GM23338 (cell line): ENCODE data around the gene NEDD4. TPM values are rescaled to one million over a fixed set of nuclear protein-coding genes. Genes with fewer than 3 reads are reported as not detected.

ENCODE experiments used
- ATAC-seq: fragments of 200-7000 bp; cut with Tn5 transposase; 3 replicates; pipeline ENCODE4 v1.9.1; 2020
- DNase-seq: peaks from one replicate; pipeline ENCODE4 v3.0.0-alpha.2; 2015; ENCODE audit warnings: low spot score
- H2AFZ ChIP-seq: fragments of 200-600 bp; sonication (generic); 2 replicates; pipeline ENCODE4 v1.8.0; 2016; ENCODE audit warnings: antibody characterized with exemption, mild to moderate bottlenecking, moderate library complexity
- H3F3A ChIP-seq: fragments of 200-600 bp; sonication (generic); replicated peaks from 2 replicates; pipeline ENCODE4 v1.8.0; 2017; ENCODE audit warnings: antibody characterized with exemption, mixed run types, low read depth
- H3K27ac ChIP-seq: fragments of 200-600 bp; sonication (generic); 2 replicates; pipeline ENCODE4 v1.6.1; 2016; ENCODE audit warnings: low read depth
- H3K27me3 ChIP-seq: fragments of 200-600 bp; sonication (generic); 2 replicates; pipeline ENCODE4 v1.8.0; 2016; ENCODE audit warnings: mild to moderate bottlenecking, mixed run types, moderate library complexity; ENCODE audit not compliant: insufficient read depth
- H3K36me3 ChIP-seq: fragments of 200-600 bp; sonication (generic); 2 replicates; pipeline ENCODE4 v1.8.0; 2016; ENCODE audit warnings: mild to moderate bottlenecking; ENCODE audit not compliant: insufficient read depth
- H3K4me1 ChIP-seq: fragments of 200-600 bp; sonication (generic); 2 replicates; pipeline ENCODE4 v1.8.0; 2016; ENCODE audit warnings: mild to moderate bottlenecking, moderate library complexity; ENCODE audit not compliant: insufficient read depth
- H3K4me2 ChIP-seq: fragments of 200-600 bp; sonication (generic); 2 replicates; pipeline ENCODE4 v1.7.1; 2017; ENCODE audit warnings: mixed run types
- H3K4me3 ChIP-seq: fragments of 200-600 bp; sonication (generic); 2 replicates; pipeline ENCODE4 v1.6.1; 2016; ENCODE audit warnings: mixed run types
- H3K79me2 ChIP-seq: fragments of 200-600 bp; sonication (generic); replicated peaks from 2 replicates; pipeline ENCODE4 v1.8.0; 2017; ENCODE audit warnings: mild to moderate bottlenecking; ENCODE audit not compliant: insufficient read depth
- H3K9me2 ChIP-seq: fragments of 200-600 bp; sonication (generic); 2 replicates; pipeline ENCODE4 v1.8.0; 2017; ENCODE audit not compliant: insufficient read depth
- H4K20me1 ChIP-seq: fragments of 200-600 bp; sonication (generic); replicated peaks from 2 replicates; pipeline ENCODE4 v1.8.0; 2017; ENCODE audit warnings: mild to moderate bottlenecking; ENCODE audit not compliant: insufficient read depth
- H3K27ac Mint-ChIP-seq: 2 replicates; pipeline ENCODE4 v1.8.0; 2020; ENCODE audit warnings: inconsistent platforms, mild to moderate bottlenecking, moderate library complexity, mixed read lengths
- H3K27me3 Mint-ChIP-seq: 3 replicates; pipeline ENCODE4 v1.8.0; 2022; ENCODE audit warnings: low read depth, mild to moderate bottlenecking, moderate library complexity, mixed read lengths, inconsistent platforms; ENCODE audit not compliant: insufficient read depth, poor library complexity
- H3K36me3 Mint-ChIP-seq: 3 replicates; pipeline ENCODE4 v1.8.0; 2021; ENCODE audit warnings: low read depth, mild to moderate bottlenecking, inconsistent platforms, moderate library complexity, mixed read lengths
- H3K4me1 Mint-ChIP-seq: 3 replicates; pipeline ENCODE4 v1.8.0; 2020; ENCODE audit warnings: mild to moderate bottlenecking, inconsistent platforms, mixed read lengths
- H3K4me3 Mint-ChIP-seq: 3 replicates; pipeline ENCODE4 v1.8.0; 2021; ENCODE audit warnings: moderate library complexity, mild to moderate bottlenecking, inconsistent platforms, mixed read lengths
- H3K9me3 Mint-ChIP-seq: 3 replicates; pipeline ENCODE4 v1.8.0; 2020; ENCODE audit warnings: moderate library complexity, mild to moderate bottlenecking, inconsistent platforms, mixed read lengths
- CREB1 ChIP-seq: fragments of 250-450 bp; sonication (Bioruptor Pico); IDR thresholded peaks from 2 replicates; pipeline ENCODE4 v1.5.0; 2020; ENCODE audit warnings: low read depth, mild to moderate bottlenecking, moderate library complexity
- EZH2 ChIP-seq: fragments of 200-600 bp; sonication (generic); IDR thresholded peaks from one replicate; pipeline ENCODE4 v1.8.0; 2017; ENCODE audit warnings: antibody characterized with exemption, mild to moderate bottlenecking, low read depth; ENCODE audit not compliant: unreplicated experiment
- EZH2phosphoT487 ChIP-seq: fragments of 200-600 bp; sonication (generic); IDR thresholded peaks from one replicate; pipeline ENCODE4 v1.8.1; 2018; ENCODE audit warnings: antibody characterized with exemption; ENCODE audit not compliant: unreplicated experiment
- NANOG ChIP-seq: IDR thresholded peaks from 2 replicates; pipeline ENCODE4 v1.6.1; 2016; ENCODE audit warnings: antibody characterized with exemption, borderline replicate concordance
- POLR2AphosphoS5 ChIP-seq: IDR thresholded peaks from 2 replicates; pipeline ENCODE4 v1.6.1; 2016; ENCODE audit warnings: antibody characterized with exemption, low read depth
- ZNF114 ChIP-seq: fragments of 250-450 bp; sonication (Bioruptor Pico); IDR thresholded peaks from 2 replicates; pipeline ENCODE4 v1.5.0; 2020; ENCODE audit warnings: mild to moderate bottlenecking, moderate library complexity
- ZNF331 ChIP-seq: fragments of 250-450 bp; sonication (Bioruptor Pico); IDR thresholded peaks from 2 replicates; pipeline ENCODE4 v1.5.0; 2020; ENCODE audit warnings: low read depth, mild to moderate bottlenecking, moderate library complexity
- polyA plus RNA-seq: library from polyadenylated mRNA; unstranded; fragments of >200 nt; fragmentation: Nextera tagmentation; extraction: Ambion mirVana; gene quantifications from 2 replicates; pipeline ENCODE4 v1.2.1, GENCODE V29; 2016
- total RNA-seq: library from RNA; depleted of rRNA; stranded (reverse); fragments of >200 nt; shearing (Covaris generic); gene quantifications from 2 replicates; pipeline ENCODE4 v1.2.3, GENCODE V29; 2014
- TF ChIP-seq, protein P1 (sequence below), 2 experiments: fragments of 200-600 bp in 1 of 2; sonication (generic) in 1 of 2; conservative IDR thresholded peaks; 2 replicates each; pipeline versions ENCODE4 v1.5.1 to v1.6.1; 2016 to 2017; ENCODE audit warnings: antibody characterized with exemption in 2 of 2, low read depth in 2 of 2, mild to moderate bottlenecking in 2 of 2, moderate library complexity in 1 of 2
- TF ChIP-seq, protein P2 (sequence below): IDR thresholded peaks from 2 replicates; pipeline ENCODE4 v1.6.1; 2016; ENCODE audit warnings: antibody characterized with exemption
- TF ChIP-seq, protein P3 (sequence below): IDR thresholded peaks from one replicate; pipeline ENCODE4 v1.6.1; 2018; ENCODE audit warnings: antibody characterized with exemption; ENCODE audit not compliant: unreplicated experiment

The NEDD4 gene
- total and polyA plus RNA-seq, 2 experiments from 2014 or later, result 2.1 to 7.2 TPM

DNA sequence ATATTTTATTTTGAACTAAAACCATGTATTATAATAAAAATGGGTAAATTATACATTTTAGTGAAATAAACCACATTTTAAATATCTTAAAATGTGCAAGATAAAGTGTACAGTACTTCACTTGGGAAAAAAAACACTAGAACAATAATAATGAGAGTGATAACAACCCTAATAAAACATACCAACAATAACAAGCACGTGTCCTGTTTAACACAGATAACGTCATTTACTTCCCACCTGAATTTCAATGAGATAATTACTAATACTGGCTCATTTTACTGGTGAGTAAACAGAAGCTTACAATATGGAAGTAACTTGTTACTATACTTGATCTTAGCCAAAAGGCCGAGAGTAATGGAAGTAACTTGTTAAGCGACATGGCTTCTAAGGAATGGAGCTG, 140.3 kb downstream of the NEDD4 start:
- Mint-ChIP-seq H3K9me3 (no peaks in the 10 kb centered on the region), H3K27me3 (peaks cover 3% of the 10 kb centered on the region), H3K4me1 (no peaks in the 10 kb centered on the region), H3K4me3 (no peak overlapping the region), H3K36me3 (no peaks in the 10 kb centered on the region), H3K27ac (no peak overlapping the region)
- no peaks in the 10 kb centered on the region for H3K36me3 ChIP-seq
- no peaks in the 10 kb centered on the region for H3K27me3 ChIP-seq
- no peaks in the 10 kb centered on the region; the same call in 1 of the 2 replicates for H4K20me1 ChIP-seq
- TF ChIP-seq EZH2phosphoT487 (no peak), CREB1 (CRISPR knock-in tag) (no peak), POLR2AphosphoS5 (no peak), NANOG (no peak), EZH2 (no peak), ZNF331 (no peak), ZNF114 (CRISPR knock-in tag) (no peak)
- TF ChIP-seq, protein P1, sequence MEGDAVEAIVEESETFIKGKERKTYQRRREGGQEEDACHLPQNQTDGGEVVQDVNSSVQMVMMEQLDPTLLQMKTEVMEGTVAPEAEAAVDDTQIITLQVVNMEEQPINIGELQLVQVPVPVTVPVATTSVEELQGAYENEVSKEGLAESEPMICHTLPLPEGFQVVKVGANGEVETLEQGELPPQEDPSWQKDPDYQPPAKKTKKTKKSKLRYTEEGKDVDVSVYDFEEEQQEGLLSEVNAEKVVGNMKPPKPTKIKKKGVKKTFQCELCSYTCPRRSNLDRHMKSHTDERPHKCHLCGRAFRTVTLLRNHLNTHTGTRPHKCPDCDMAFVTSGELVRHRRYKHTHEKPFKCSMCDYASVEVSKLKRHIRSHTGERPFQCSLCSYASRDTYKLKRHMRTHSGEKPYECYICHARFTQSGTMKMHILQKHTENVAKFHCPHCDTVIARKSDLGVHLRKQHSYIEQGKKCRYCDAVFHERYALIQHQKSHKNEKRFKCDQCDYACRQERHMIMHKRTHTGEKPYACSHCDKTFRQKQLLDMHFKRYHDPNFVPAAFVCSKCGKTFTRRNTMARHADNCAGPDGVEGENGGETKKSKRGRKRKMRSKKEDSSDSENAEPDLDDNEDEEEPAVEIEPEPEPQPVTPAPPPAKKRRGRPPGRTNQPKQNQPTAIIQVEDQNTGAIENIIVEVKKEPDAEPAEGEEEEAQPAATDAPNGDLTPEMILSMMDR (conservative IDR thresholded peaks at IDR 0.05; ENCODE audit: low read depth in 2 of 2), result no peak
- TF ChIP-seq, protein P2, sequence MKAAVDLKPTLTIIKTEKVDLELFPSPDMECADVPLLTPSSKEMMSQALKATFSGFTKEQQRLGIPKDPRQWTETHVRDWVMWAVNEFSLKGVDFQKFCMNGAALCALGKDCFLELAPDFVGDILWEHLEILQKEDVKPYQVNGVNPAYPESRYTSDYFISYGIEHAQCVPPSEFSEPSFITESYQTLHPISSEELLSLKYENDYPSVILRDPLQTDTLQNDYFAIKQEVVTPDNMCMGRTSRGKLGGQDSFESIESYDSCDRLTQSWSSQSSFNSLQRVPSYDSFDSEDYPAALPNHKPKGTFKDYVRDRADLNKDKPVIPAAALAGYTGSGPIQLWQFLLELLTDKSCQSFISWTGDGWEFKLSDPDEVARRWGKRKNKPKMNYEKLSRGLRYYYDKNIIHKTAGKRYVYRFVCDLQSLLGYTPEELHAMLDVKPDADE, result no peak
- TF ChIP-seq, protein P3, sequence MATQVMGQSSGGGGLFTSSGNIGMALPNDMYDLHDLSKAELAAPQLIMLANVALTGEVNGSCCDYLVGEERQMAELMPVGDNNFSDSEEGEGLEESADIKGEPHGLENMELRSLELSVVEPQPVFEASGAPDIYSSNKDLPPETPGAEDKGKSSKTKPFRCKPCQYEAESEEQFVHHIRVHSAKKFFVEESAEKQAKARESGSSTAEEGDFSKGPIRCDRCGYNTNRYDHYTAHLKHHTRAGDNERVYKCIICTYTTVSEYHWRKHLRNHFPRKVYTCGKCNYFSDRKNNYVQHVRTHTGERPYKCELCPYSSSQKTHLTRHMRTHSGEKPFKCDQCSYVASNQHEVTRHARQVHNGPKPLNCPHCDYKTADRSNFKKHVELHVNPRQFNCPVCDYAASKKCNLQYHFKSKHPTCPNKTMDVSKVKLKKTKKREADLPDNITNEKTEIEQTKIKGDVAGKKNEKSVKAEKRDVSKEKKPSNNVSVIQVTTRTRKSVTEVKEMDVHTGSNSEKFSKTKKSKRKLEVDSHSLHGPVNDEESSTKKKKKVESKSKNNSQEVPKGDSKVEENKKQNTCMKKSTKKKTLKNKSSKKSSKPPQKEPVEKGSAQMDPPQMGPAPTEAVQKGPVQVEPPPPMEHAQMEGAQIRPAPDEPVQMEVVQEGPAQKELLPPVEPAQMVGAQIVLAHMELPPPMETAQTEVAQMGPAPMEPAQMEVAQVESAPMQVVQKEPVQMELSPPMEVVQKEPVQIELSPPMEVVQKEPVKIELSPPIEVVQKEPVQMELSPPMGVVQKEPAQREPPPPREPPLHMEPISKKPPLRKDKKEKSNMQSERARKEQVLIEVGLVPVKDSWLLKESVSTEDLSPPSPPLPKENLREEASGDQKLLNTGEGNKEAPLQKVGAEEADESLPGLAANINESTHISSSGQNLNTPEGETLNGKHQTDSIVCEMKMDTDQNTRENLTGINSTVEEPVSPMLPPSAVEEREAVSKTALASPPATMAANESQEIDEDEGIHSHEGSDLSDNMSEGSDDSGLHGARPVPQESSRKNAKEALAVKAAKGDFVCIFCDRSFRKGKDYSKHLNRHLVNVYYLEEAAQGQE, result no peak
- no peaks in the 10 kb centered on the region for H3K4me1 ChIP-seq
- H3K9me2 ChIP-seq, result no peaks in the 10 kb centered on the region
- H3K79me2 ChIP-seq, result no peaks in the 10 kb centered on the region
- no peak for ATAC-seq
- no peak for DNase-seq
- no peak overlapping the region for H3K27ac ChIP-seq
- H2AFZ ChIP-seq, result no peak overlapping the region
- H3K4me2 ChIP-seq, result no peak overlapping the region
- no peaks in the 10 kb centered on the region for H3F3A ChIP-seq
- H3K4me3 ChIP-seq, result no peak overlapping the region
